ENCODE results near the gene MIEN1. TPM values are rescaled to one million over a fixed set of nuclear protein-coding genes. Genes with fewer than 3 reads are reported as not detected.
A peak's percentile ranks its signal among the peaks of the same experiment; 100 is the strongest.

Gene MIEN1
- total and polyA plus RNA-seq, 2 of the 13 experiments (the other 11 are each of a cell fraction or from before 2014, with no cell fraction given), result 40.6 to 56.6 TPM

DNA sequence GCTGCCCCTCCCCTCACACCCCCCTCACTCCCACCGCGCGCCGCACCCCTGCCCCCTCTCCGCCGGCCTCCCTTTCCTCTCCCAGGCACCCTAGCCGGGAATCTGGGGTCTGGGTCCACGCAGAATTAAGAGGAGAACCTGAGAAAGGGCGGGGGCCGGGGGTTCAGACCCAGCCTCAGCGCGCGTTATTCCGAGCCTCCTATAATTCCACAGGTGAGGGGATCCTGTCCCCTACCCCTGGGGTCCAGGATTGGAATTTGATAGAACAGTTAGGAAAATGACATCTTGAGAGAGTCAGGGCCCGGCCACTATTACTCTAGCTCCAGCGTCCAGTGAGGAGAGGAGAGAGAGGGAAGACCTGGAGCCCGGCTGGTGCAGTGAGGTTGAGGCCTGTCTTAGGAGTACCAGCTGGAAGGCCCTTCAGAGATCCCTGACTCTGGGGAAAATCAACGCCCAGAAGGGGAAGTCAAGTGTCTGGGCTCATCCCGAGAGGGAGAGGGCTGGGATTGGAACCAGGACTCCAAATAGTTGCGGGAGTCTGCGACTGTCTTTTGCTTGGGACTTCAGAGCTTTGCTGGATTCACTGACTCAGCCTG, 24.7 kb upstream of the MIEN1 start:
- H4K20me1 ChIP-seq (ENCODE audit: insufficient read depth, low read length), result no peaks in the 10 kb centered on the region
- intact Hi-C loops (cut with micrococcal nuclease; ENCODE audit: unreplicated experiment) (loop anchor here (1.0 to 5.0 kb wide), 3 partner anchors 25 to 132 kb away; partner anchors contain the start of gene MIEN1), in situ Hi-C loops (cut with HindIII; ENCODE audit: extremely low pct_ligation_motif_present, low pct_unique_long_range_greater_than_20kb) (loop anchor here (5.0 kb wide), 2 partner anchors 83 to 133 kb away; no protein-coding TSS in a partner anchor)
- H3K27me3 ChIP-seq (ENCODE audit: control insufficient read depth in 1 of 2, insufficient read depth in 2 of 2, low read length in 2 of 2), result peaks cover 6 to 48% of the 10 kb centered on the region in 2 experiments
- H3K4me3 ChIP-seq (replicated peaks in 1 of 3; ENCODE audit: insufficient read depth in 1 of 3, low read depth in 2 of 3, low read length in 3 of 3), result peak overlapping the region; percentile 63 to 80 (median 73)
- no peak overlapping the region for H3K27ac ChIP-seq (ENCODE audit: extremely low read length, insufficient read depth, low read length)
- ChIA-PET CTCF (ENCODE audit: low intra/inter-chr PET ratio, low total read pairs) (interaction anchor here (0.8 to 4.0 kb wide), 10 partner anchors 15 to 207 kb away, joined by 3 to 57 read pairs (median 8); partner anchors contain the start of genes MIEN1 and PNMT), POLR2A (interaction anchor here (0.6 to 5.3 kb wide), 14 partner anchors 15 to 219 kb away, joined by 3 to 52 read pairs (median 4); partner anchors contain the start of genes ERBB2, MIEN1 and PGAP3)
- H3K9me3 ChIP-seq (ENCODE audit: low read length), result no peaks in the 10 kb centered on the region
- no TSS peak for BruUV-seq (replicated peaks)
- FAIRE-seq (no peak), ATAC-seq (peak; percentile 17), DNase-seq (ENCODE audit: low spot score) (no peak)
- H2AFZ ChIP-seq (ENCODE audit: low read length), result no peak overlapping the region
- H3K4me2 ChIP-seq (ENCODE audit: low read depth, low read length), result peak overlapping the region; percentile 91
- H3K9ac ChIP-seq (ENCODE audit: insufficient read depth, low read depth, low read length), result peak overlapping the region; percentile 69; the same call in 1 of the 2 replicates
- 19% methylated on average over 20 of the region's 21 CpGs for WGBS (ENCODE audit: low lambda C conversion rate)
- peaks cover 77% of the 10 kb centered on the region for H3K4me1 ChIP-seq (ENCODE audit: insufficient read depth, low read length)
- no peaks in the 10 kb centered on the region for H3K79me2 ChIP-seq (ENCODE audit: insufficient read depth, low read length)
- no peaks in the 10 kb centered on the region for H3K36me3 ChIP-seq (replicated peaks in 1 of 2; ENCODE audit: control insufficient read depth in 1 of 2, insufficient read depth in 2 of 2, low read length in 2 of 2)
- TF ChIP-seq ZNF597 (CRISPR knock-in tag; IDR thresholded peaks at IDR 0.05) (0 out of 2 replicates have a peak, but pooled peaks have one; percentile 32), CREB3 (CRISPR knock-in tag; IDR thresholded peaks at IDR 0.05) (no peak), EEA1 (CRISPR knock-in tag; IDR thresholded peaks at IDR 0.05; ENCODE audit: borderline replicate concordance) (no peak), ZNF878 (CRISPR knock-in tag; IDR thresholded peaks at IDR 0.05) (peak; percentile 32; the same call in 1 of the 2 replicates), ZNF326 (CRISPR knock-in tag; IDR thresholded peaks at IDR 0.05; ENCODE audit: borderline replicate concordance) (no peak), ZNF180 (CRISPR knock-in tag; IDR thresholded peaks at IDR 0.05; ENCODE audit: borderline replicate concordance, low read depth) (no peak), ZHX1 (CRISPR knock-in tag; IDR thresholded peaks at IDR 0.05; ENCODE audit: low read depth) (no peak), ZNF160 (CRISPR knock-in tag; IDR thresholded peaks at IDR 0.05) (no peak), DNMT1 (CRISPR knock-in tag; IDR thresholded peaks at IDR 0.05) (no peak)
- TF ChIP-seq, protein P1, sequence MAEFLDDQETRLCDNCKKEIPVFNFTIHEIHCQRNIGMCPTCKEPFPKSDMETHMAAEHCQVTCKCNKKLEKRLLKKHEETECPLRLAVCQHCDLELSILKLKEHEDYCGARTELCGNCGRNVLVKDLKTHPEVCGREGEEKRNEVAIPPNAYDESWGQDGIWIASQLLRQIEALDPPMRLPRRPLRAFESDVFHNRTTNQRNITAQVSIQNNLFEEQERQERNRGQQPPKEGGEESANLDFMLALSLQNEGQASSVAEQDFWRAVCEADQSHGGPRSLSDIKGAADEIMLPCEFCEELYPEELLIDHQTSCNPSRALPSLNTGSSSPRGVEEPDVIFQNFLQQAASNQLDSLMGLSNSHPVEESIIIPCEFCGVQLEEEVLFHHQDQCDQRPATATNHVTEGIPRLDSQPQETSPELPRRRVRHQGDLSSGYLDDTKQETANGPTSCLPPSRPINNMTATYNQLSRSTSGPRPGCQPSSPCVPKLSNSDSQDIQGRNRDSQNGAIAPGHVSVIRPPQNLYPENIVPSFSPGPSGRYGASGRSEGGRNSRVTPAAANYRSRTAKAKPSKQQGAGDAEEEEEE (CRISPR knock-in tag; IDR thresholded peaks at IDR 0.05; ENCODE audit: borderline replicate concordance), result no peak
- TF ChIP-seq, protein P2, sequence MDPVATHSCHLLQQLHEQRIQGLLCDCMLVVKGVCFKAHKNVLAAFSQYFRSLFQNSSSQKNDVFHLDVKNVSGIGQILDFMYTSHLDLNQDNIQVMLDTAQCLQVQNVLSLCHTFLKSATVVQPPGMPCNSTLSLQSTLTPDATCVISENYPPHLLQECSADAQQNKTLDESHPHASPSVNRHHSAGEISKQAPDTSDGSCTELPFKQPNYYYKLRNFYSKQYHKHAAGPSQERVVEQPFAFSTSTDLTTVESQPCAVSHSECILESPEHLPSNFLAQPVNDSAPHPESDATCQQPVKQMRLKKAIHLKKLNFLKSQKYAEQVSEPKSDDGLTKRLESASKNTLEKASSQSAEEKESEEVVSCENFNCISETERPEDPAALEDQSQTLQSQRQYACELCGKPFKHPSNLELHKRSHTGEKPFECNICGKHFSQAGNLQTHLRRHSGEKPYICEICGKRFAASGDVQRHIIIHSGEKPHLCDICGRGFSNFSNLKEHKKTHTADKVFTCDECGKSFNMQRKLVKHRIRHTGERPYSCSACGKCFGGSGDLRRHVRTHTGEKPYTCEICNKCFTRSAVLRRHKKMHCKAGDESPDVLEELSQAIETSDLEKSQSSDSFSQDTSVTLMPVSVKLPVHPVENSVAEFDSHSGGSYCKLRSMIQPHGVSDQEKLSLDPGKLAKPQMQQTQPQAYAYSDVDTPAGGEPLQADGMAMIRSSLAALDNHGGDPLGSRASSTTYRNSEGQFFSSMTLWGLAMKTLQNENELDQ (CRISPR knock-in tag; IDR thresholded peaks at IDR 0.05; ENCODE audit: borderline replicate concordance), result no peak

All from HepG2 (cell line).